ENCODE measurements around the gene EEIG1. TPM values are rescaled to one million over a fixed set of nuclear protein-coding genes. Genes with fewer than 3 reads are reported as not detected.
A peak's percentile ranks its signal among the peaks of the same experiment; 100 is the strongest.
"Not testable (repeated sequence)": the region's sequence is repeated elsewhere in the genome, so short reads cannot be mapped to it uniquely, and the experiment has no call there.

EEIG1 gene
- 10 to 100 TPM; 15.4 to 27.3 (median 17.4) TPM for polyA plus RNA-seq (ENCODE audit: insufficient read length in 10 of 10)
- long read RNA-seq, donor 1, full-length matches to known transcripts: 2 of 7 reads
- long read RNA-seq, donor 1, partial matches to known transcripts: 5 of 7 reads
- long read RNA-seq, donor 1, other reads (novel, unspliced or antisense): 0 of 7 reads
- long read RNA-seq, donor 2, full-length matches to known transcripts: 3 of 3 reads
- long read RNA-seq, donor 2, partial matches to known transcripts: 0 of 3 reads
- long read RNA-seq, donor 2, other reads (novel, unspliced or antisense): 0 of 3 reads
- long read RNA-seq, donor 3: 0 reads
- long read RNA-seq, donor 4, full-length matches to known transcripts: 1 of 1 reads
- long read RNA-seq, donor 4, partial matches to known transcripts: 0 of 1 reads
- long read RNA-seq, donor 4, other reads (novel, unspliced or antisense): 0 of 1 reads
- long read RNA-seq, donor 5, full-length matches to known transcripts: 2 of 2 reads
- long read RNA-seq, donor 5, partial matches to known transcripts: 0 of 2 reads
- long read RNA-seq, donor 5, other reads (novel, unspliced or antisense): 0 of 2 reads
- long read RNA-seq, donor 6, full-length matches to known transcripts: 1 of 1 reads
- long read RNA-seq, donor 6, partial matches to known transcripts: 0 of 1 reads
- long read RNA-seq, donor 6, other reads (novel, unspliced or antisense): 0 of 1 reads
- long read RNA-seq, donor 7, partial matches to known transcripts: 0 of 1 reads
- long read RNA-seq, donor 7, other reads (novel, unspliced or antisense): 0 of 1 reads
- long read RNA-seq, donor 8, full-length matches to known transcripts: 4 of 4 reads
- long read RNA-seq, donor 8, partial matches to known transcripts: 0 of 4 reads
- long read RNA-seq, donor 8, other reads (novel, unspliced or antisense): 0 of 4 reads
- long read RNA-seq, donor 9: 0 reads

GRCh38 chr9:127980706-127981558, at the start of gene EEIG1:
Gene EEIG1, minus strand, starts transcription at chr9:127980989. Its CDS starts 852 bp downstream, at chr9:127980137.
- peak; percentile 95 to 98 (median 97) for DNase-seq

- no peak for DNase-seq
These were observed 46.9 kb upstream of the EEIG1 start for GRCh38 chr9:128027705-128028104.

GRCh38 chr9:128026773-128027541, 46.2 kb upstream of the EEIG1 start:
- no peak for DNase-seq

- DNase-seq: no peak
These were observed 45.5 kb upstream of the EEIG1 start for GRCh38 chr9:128026255-128026772.

- DNase-seq: no peak
These were observed 44.9 kb upstream of the EEIG1 start for GRCh38 chr9:128025736-128026135.

GRCh38 chr9:128024761-128025308, 44.0 kb upstream of the EEIG1 start:
- no peak for DNase-seq

- not testable (repeated sequence) for DNase-seq
These were observed 42.9 kb upstream of the EEIG1 start for GRCh38 chr9:128023671-128024070.

GRCh38 chr9:128022886-128023285, 42.1 kb upstream of the EEIG1 start:
- DNase-seq: no peak

GRCh38 chr9:128021098-128021497, 40.3 kb upstream of the EEIG1 start:
- DNase-seq: no peak

GRCh38 chr9:128020692-128021091, 39.9 kb upstream of the EEIG1 start:
- DNase-seq: no peak

GRCh38 chr9:128015696-128016095, 34.9 kb upstream of the EEIG1 start:
- no peak for DNase-seq

GRCh38 chr9:128011071-128011817, 30.5 kb upstream of the EEIG1 start:
- peak in 1 of 3 donors; percentile 41 for DNase-seq

- no peak for DNase-seq
These were observed 28.9 kb upstream of the EEIG1 start for GRCh38 chr9:128009639-128010038.

GRCh38 chr9:128008171-128008570, 27.4 kb upstream of the EEIG1 start:
- DNase-seq: no peak

- peak; percentile 46 to 80 (median 66) for DNase-seq
These were observed 26.9 kb upstream of the EEIG1 start for GRCh38 chr9:128007566-128008138.

- DNase-seq: no peak
These were observed 25.7 kb upstream of the EEIG1 start for GRCh38 chr9:128006332-128006996.

- peak in 1 of 3 donors; percentile 64 for DNase-seq
These were observed 25.1 kb upstream of the EEIG1 start for GRCh38 chr9:128005923-128006322.

GRCh38 chr9:128003966-128004604, 23.3 kb upstream of the EEIG1 start:
- DNase-seq: no peak
